Measurements from ENCODE around the gene TMPRSS6. TPM values are rescaled to one million over a fixed set of nuclear protein-coding genes. Genes with fewer than 3 reads are reported as not detected.

Gene TMPRSS6
- total RNA-seq, result under 1 TPM; 0.61 to 0.90 TPM
- polyA plus RNA-seq, result not detected

DNA sequence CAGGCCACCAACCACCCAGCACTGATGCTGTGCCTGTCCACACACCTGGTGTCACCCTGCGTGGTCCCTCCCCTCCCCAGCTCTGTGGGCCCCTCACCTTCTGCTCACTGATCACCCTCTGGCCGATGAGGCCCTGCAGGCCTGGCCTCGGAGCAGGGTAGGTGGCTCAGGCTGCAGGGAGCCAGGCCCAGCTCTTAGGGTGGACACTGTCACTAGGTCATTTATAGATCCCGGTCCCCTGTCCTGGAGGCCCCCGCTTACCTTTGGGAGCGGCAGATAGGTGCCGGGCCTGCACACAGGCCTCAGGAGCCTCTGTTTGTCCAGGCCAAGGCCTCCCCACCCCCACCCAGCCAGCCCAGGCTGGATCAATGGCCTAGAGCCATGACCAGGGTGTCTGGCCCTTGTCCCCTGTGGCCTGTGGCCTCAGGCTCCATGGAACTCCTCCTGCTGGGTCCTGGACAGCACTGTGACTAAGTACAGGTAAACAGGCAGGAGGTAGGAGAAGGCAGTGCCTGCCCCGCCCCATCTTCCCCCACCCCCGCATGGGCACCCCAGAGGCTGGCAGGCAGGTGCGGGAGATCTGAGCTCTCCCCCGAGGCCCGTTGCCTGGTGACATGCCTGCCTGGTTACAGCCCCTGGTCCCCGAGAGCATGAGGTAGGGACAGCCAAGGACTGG, at the start of gene TMPRSS6:
Gene TMPRSS6, minus strand, starts transcription at position 472 of the 676 bp plus-strand sequence. CDS start 6,296 bp downstream, outside the sequence.
- intact Hi-C loops (cut with micrococcal nuclease), result no loop called here
- H3K4me3 ChIP-seq (ENCODE audit: low read length in 2 of 2), result no peak within 1 kb of the TSS
- no peaks in the 10 kb centered on the region for H3K36me3 ChIP-seq (ENCODE audit: insufficient read depth, low read length)
- Mint-ChIP-seq H3K4me3 (no peak within 1 kb of the TSS), H3K36me3 (no peaks in the 10 kb centered on the region), H3K27ac (no peak within 1 kb of the TSS), H3K9me3 (no peaks in the 10 kb centered on the region), H3K27me3 (no peaks in the 10 kb centered on the region), H3K4me1 (peaks cover 0 to 4% (median 0%) of the 10 kb centered on the region in 4 donors)
- ChIA-PET POLR2A (ENCODE audit: partially characterized antibody) (no interaction called here), CTCF (ENCODE audit: partially characterized antibody) (no interaction called here)
- H3K27me3 ChIP-seq (ENCODE audit: insufficient read depth, low read length), result no peaks in the 10 kb centered on the region
- no peak for DNase-seq
- no peaks in the 10 kb centered on the region for H3K9me3 ChIP-seq (ENCODE audit: control insufficient read depth in 1 of 2, low read length in 2 of 2)
- H3K27ac ChIP-seq (ENCODE audit: low read depth, low read length), result no peak within 1 kb of the TSS
- H3K4me1 ChIP-seq (ENCODE audit: insufficient read depth, low read length), result no peaks in the 10 kb centered on the region

DNA sequence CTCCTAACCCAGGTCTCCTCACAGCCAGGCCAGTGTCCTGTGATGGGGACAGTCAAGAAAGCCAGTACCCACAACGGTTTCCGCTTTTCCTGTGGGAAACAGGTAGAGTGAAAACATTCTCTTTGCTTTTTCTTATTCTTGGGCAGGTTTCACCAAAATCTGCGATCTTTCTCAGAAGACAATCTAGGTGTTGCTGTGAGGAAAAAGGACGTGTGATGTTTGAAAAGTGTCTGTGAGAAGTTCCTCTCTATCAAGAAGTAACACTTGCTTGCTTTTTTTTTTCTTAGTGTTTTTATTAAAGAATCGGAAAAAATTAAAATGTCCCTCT, 49.4 kb upstream of the TMPRSS6 start:
- CTCF ChIA-PET (ENCODE audit: partially characterized antibody), result no interaction called here
- H3K36me3 Mint-ChIP-seq, result no peaks in the 10 kb centered on the region
- peaks cover 20 to 57% (median 42%) of the 10 kb centered on the region in 4 donors for H3K4me1 Mint-ChIP-seq
- Histone ChIP-seq H3K27me3 (ENCODE audit: insufficient read depth, low read length) (no peaks in the 10 kb centered on the region), H3K9me3 (ENCODE audit: control insufficient read depth in 1 of 2, low read length in 2 of 2) (no peaks in the 10 kb centered on the region), H3K4me1 (ENCODE audit: insufficient read depth, low read length) (peaks cover 26% of the 10 kb centered on the region), H3K36me3 (ENCODE audit: insufficient read depth, low read length) (no peaks in the 10 kb centered on the region), H3K4me3 (ENCODE audit: low read length in 2 of 2) (no peak overlapping the region), H3K27ac (ENCODE audit: low read depth, low read length) (no peak overlapping the region)
- no peak for DNase-seq
- POLR2A ChIA-PET (ENCODE audit: partially characterized antibody), result no interaction called here
- intact Hi-C loops (cut with micrococcal nuclease), result no loop called here
- peak overlapping the region in 6 of 7 donors; percentile 19 to 95 (median 76) for H3K27ac Mint-ChIP-seq
- H3K4me3 Mint-ChIP-seq, result peak overlapping the region in 2 of 8 donors; percentile 37 to 39
- H3K27me3 Mint-ChIP-seq, result no peaks in the 10 kb centered on the region
- no peaks in the 10 kb centered on the region for H3K9me3 Mint-ChIP-seq

DNA sequence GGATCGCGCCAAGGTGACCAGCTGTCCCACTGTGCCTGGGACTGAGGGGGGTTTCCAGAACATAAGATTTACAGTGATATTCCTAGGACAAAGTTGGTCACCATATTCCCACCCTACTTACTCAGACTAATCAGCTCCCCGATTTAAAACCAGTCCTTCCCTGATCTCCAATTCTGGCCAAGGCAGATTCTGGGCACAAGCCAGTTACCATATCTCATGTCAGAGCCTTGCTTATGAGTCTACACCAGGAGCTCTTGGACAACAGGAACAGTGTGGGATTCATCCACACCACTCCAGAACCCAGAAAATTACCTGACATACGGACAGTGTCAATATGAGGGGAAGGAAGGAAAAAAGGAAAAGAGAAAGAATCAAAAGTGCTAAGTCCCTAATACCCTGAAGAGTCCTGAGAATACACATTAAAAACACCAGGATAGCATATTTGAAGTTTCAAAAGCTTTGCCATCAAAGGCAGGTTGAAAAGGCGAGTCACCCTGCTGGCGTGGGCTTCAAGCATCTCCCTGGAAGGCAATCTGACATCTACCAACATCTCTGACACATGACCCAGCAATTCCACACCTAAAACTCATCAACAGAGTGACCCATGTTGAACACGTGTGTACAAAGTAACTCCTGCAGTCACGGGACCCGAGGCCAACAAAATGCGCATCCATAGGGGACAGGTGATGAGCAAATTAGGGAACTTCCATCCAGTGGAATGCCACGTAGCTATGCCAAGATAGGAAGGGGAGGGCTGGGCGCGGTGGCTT, 48.2 kb upstream of the TMPRSS6 start:
- no peaks in the 10 kb centered on the region for H3K27me3 ChIP-seq (ENCODE audit: insufficient read depth, low read length)
- no peak overlapping the region for H3K27ac ChIP-seq (ENCODE audit: low read depth, low read length)
- no peaks in the 10 kb centered on the region for H3K36me3 ChIP-seq (ENCODE audit: insufficient read depth, low read length)
- H3K4me1 ChIP-seq (ENCODE audit: insufficient read depth, low read length), result peaks cover 14% of the 10 kb centered on the region
- Mint-ChIP-seq H3K4me1 (peaks cover 11 to 45% (median 32%) of the 10 kb centered on the region in 4 donors), H3K36me3 (no peaks in the 10 kb centered on the region), H3K27ac (peak overlapping the region in 5 of 7 donors; percentile 8 to 89 (median 67)), H3K4me3 (peak overlapping the region in 1 of 8 donors; percentile 11), H3K9me3 (no peaks in the 10 kb centered on the region), H3K27me3 (no peaks in the 10 kb centered on the region)
- intact Hi-C loops (cut with micrococcal nuclease), result no loop called here
- no peak overlapping the region for H3K4me3 ChIP-seq (ENCODE audit: low read length in 2 of 2)
- no peaks in the 10 kb centered on the region for H3K9me3 ChIP-seq (ENCODE audit: control insufficient read depth in 1 of 2, low read length in 2 of 2)
- ChIA-PET CTCF (ENCODE audit: partially characterized antibody) (interaction anchor here (1.2 to 1.3 kb wide), 2 partner anchors 8 to 9 kb away, joined by 3 read pairs; partner anchors contain the start of gene IL2RB), POLR2A (ENCODE audit: partially characterized antibody) (interaction anchor here (1.1 to 1.4 kb wide), 5 partner anchors 8 to 68 kb away, joined by 3 to 5 read pairs (median 3); partner anchors contain the start of gene IL2RB)
- DNase-seq, result no peak

DNA sequence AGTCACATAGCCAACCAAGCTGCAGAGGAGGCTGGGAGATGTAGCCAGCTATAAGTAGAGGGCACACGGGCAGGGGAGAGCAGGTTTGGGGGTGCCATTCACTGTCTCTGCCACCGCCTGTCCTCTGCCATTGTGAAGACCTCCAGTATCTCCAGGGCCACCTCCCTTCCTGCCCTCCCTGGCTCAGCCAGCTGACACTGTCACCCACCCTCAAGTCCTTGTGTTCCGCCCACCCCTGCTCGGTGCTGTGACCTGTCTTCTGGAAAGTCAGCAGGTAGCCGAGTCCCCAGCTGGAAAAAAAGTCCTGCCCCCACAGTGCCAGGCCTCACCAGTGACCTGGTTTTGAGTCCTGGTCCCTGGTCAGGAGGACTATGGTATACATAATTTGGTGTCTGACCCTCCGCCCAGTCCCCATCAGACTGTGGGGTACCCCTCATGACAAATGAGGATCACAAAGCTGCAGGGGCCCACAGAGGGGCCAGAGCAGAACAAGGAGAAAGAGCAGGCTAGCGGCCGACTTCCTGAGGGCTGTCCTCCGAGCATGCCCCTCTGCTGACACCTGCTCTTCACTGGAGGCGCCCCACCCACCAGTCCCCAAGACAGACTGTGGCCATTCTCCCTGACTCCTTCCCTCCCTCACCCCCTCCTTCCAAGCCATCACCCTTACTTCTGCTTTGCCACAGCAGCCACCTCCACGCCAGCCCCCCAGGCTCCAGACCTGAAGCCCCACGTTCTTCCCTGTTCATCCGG, 47.3 kb upstream of the TMPRSS6 start:
- Histone ChIP-seq H3K4me1 (ENCODE audit: insufficient read depth, low read length) (peaks cover 6% of the 10 kb centered on the region), H3K27ac (ENCODE audit: low read depth, low read length) (no peak overlapping the region)
- H3K4me3 Mint-ChIP-seq, result no peak overlapping the region

DNA sequence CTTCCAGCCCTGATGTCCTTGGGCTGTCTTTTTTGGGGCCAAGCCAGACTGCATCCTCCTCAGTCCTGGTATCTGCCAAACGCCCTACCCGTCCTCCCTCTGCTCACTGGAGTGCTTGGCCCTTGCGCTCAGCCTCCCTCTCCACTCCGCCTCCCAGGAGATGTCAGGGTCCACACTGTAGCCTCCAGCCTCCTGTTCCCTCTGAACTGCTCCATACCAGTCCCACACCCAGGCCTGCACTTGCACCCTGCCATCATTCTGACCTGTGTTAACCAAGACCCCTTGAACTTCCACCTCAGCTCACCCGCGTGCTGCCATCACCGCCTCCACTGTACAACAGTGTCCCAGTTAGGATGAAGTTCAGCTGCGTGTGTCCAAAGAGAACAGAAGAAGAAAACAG, 46.5 kb upstream of the TMPRSS6 start:
- ChIA-PET POLR2A (ENCODE audit: partially characterized antibody) (no interaction called here), CTCF (ENCODE audit: partially characterized antibody) (interaction anchor here (0.8 kb wide), 1 partner anchor 9 kb away, joined by 3 read pairs; no protein-coding TSS in a partner anchor)
- intact Hi-C loops (cut with micrococcal nuclease), result no loop called here
- DNase-seq, result no peak
- no peaks in the 10 kb centered on the region for H3K36me3 ChIP-seq (ENCODE audit: insufficient read depth, low read length)
- no peaks in the 10 kb centered on the region for H3K27me3 Mint-ChIP-seq
- peak overlapping the region in 1 of 8 donors; percentile 30 for H3K4me3 Mint-ChIP-seq
- H3K4me1 ChIP-seq (ENCODE audit: insufficient read depth, low read length), result peaks cover under 1% of the 10 kb centered on the region
- H3K27me3 ChIP-seq (ENCODE audit: insufficient read depth, low read length), result no peaks in the 10 kb centered on the region
- H3K27ac Mint-ChIP-seq, result peak overlapping the region in 4 of 7 donors; percentile 15 to 54 (median 42)
- no peak overlapping the region for H3K4me3 ChIP-seq (ENCODE audit: low read length in 2 of 2)
- H3K4me1 Mint-ChIP-seq, result peaks cover 5 to 37% (median 26%) of the 10 kb centered on the region in 4 donors
- H3K36me3 Mint-ChIP-seq, result no peaks in the 10 kb centered on the region
- no peak overlapping the region for H3K27ac ChIP-seq (ENCODE audit: low read depth, low read length)
- H3K9me3 ChIP-seq (ENCODE audit: control insufficient read depth in 1 of 2, low read length in 2 of 2), result no peaks in the 10 kb centered on the region
- no peaks in the 10 kb centered on the region for H3K9me3 Mint-ChIP-seq

More for the DNA sequence above, 47.3 kb upstream of the TMPRSS6 start:
- H3K9me3 Mint-ChIP-seq, result no peaks in the 10 kb centered on the region
- Histone ChIP-seq H3K4me3 (ENCODE audit: low read length in 2 of 2) (no peak overlapping the region), H3K9me3 (ENCODE audit: control insufficient read depth in 1 of 2, low read length in 2 of 2) (no peaks in the 10 kb centered on the region), H3K36me3 (ENCODE audit: insufficient read depth, low read length) (no peaks in the 10 kb centered on the region), H3K27me3 (ENCODE audit: insufficient read depth, low read length) (no peaks in the 10 kb centered on the region)
- no peak for DNase-seq
- intact Hi-C loops (cut with micrococcal nuclease), result no loop called here
- no peaks in the 10 kb centered on the region for H3K36me3 Mint-ChIP-seq
- CTCF ChIA-PET (ENCODE audit: partially characterized antibody), result interaction anchor here (0.8 to 1.2 kb wide), 2 partner anchors 8 to 10 kb away, joined by 3 read pairs; no protein-coding TSS in a partner anchor
- H3K27me3 Mint-ChIP-seq, result no peaks in the 10 kb centered on the region
- peaks cover 3 to 37% (median 25%) of the 10 kb centered on the region in 4 donors for H3K4me1 Mint-ChIP-seq
- peak overlapping the region in 5 of 7 donors; percentile 8 to 67 (median 25) for H3K27ac Mint-ChIP-seq
- POLR2A ChIA-PET (ENCODE audit: partially characterized antibody), result interaction anchor here (1.1 to 1.4 kb wide), 5 partner anchors 8 to 69 kb away, joined by 3 to 5 read pairs (median 3); partner anchors contain the start of gene IL2RB

DNA sequence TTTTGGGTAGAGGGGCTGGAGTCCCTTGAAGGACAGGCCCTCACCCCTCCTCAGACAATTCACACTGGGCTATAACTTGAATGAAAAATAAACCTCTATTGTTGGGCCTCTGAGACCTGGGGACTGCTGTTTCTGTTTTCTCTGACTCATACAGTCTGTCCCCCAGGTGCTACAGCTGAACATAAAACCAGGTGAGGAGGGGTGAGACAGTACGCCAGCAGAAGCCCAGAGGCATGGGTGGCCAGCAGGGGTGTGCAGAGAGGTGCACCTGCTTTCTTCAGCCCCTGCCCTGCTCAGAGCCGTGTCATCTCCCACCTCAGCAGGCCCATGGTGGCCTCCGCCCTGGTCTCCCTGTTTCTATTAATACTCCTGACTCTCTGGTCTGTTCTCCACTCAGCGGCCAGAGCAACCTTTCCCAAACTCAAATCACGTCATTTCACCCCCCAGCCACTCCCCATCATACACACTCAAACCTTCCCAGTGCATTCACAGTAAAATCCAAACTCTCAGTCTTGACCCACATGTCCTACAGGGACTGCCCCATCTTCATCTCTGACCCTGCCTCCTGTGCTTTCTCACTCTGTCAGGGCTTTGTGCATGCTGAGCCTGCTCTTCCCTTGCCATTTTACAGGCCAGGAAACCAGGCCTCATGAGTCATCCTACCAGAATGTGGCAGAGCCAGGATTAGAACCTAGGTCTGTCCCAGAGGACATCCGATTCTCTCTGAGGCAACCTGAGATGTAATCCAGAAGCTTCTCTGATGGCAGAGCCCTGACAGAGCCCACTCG, 45.6 kb upstream of the TMPRSS6 start:
- H3K4me1 Mint-ChIP-seq, result peaks cover 12 to 44% (median 32%) of the 10 kb centered on the region in 4 donors
- intact Hi-C loops (cut with micrococcal nuclease), result no loop called here
- Histone ChIP-seq H3K9me3 (ENCODE audit: control insufficient read depth in 1 of 2, low read length in 2 of 2) (no peaks in the 10 kb centered on the region), H3K36me3 (ENCODE audit: insufficient read depth, low read length) (no peaks in the 10 kb centered on the region), H3K4me1 (ENCODE audit: insufficient read depth, low read length) (peaks cover 9% of the 10 kb centered on the region), H3K27me3 (ENCODE audit: insufficient read depth, low read length) (no peaks in the 10 kb centered on the region), H3K27ac (ENCODE audit: low read depth, low read length) (no peak overlapping the region), H3K4me3 (ENCODE audit: low read length in 2 of 2) (no peak overlapping the region)
- peak overlapping the region in 3 of 7 donors; percentile 3 to 50 (median 31) for H3K27ac Mint-ChIP-seq
- ChIA-PET POLR2A (ENCODE audit: partially characterized antibody) (no interaction called here), CTCF (ENCODE audit: partially characterized antibody) (interaction anchor here (10.6 kb wide), 1 partner anchor 9 kb away, joined by 134 read pairs; no protein-coding TSS in a partner anchor)
- DNase-seq, result no peak
- H3K27me3 Mint-ChIP-seq, result peaks cover 0 to 1% of the 10 kb centered on the region in 2 donors
- H3K9me3 Mint-ChIP-seq, result peaks cover 0 to 2% (median 0%) of the 10 kb centered on the region in 8 donors
- peak overlapping the region in 1 of 8 donors; percentile 4 for H3K4me3 Mint-ChIP-seq
- H3K36me3 Mint-ChIP-seq, result peaks cover 0 to 2% of the 10 kb centered on the region in 2 donors
